Endodermal cell (in vitro differentiated cells): ENCODE measurements around the gene LRRC73. TPM values are rescaled to one million over a fixed set of nuclear protein-coding genes. Genes with fewer than 3 reads are reported as not detected.

Source experiments
- DNase-seq: peaks from one replicate; pipeline ENCODE4 v3.0.0-alpha.2; 2017
- H3K27ac ChIP-seq: 2 replicates; pipeline ENCODE4 v1.5.1; 2013; ENCODE audit warnings: mild to moderate bottlenecking, low read depth, low read length, moderate library complexity
- H3K27me3 ChIP-seq: 2 replicates; pipeline ENCODE4 v1.6.1; 2013; ENCODE audit warnings: mild to moderate bottlenecking, low read length, moderate library complexity; ENCODE audit not compliant: insufficient read depth, control insufficient read depth, poor library complexity, severe bottlenecking
- H3K36me3 ChIP-seq: 2 replicates; pipeline ENCODE4 v1.7.0; 2013; ENCODE audit warnings: mild to moderate bottlenecking, low read length, moderate library complexity; ENCODE audit not compliant: control insufficient read depth, insufficient read depth
- H3K4me1 ChIP-seq: one replicate; pipeline ENCODE4 v1.7.0; 2013; ENCODE audit warnings: low read length; ENCODE audit not compliant: control insufficient read depth, insufficient read depth
- H3K4me3 ChIP-seq: 2 replicates; pipeline ENCODE4 v1.5.1; 2013; ENCODE audit warnings: mild to moderate bottlenecking, low read length, moderate library complexity
- H3K9ac ChIP-seq: 2 replicates; pipeline ENCODE4 v1.6.1; 2013; ENCODE audit warnings: mild to moderate bottlenecking, low read length, moderate library complexity; ENCODE audit not compliant: poor library complexity, severe bottlenecking; ENCODE audit errors: extremely low read depth
- H3K9me3 ChIP-seq: 2 replicates; pipeline ENCODE4 v1.6.1; 2013; ENCODE audit warnings: mild to moderate bottlenecking, low read length, moderate library complexity; ENCODE audit not compliant: control insufficient read depth
- H3K27ac Mint-ChIP-seq: 2 replicates; pipeline ENCODE4 v1.8.0; 2020; ENCODE audit warnings: mixed read lengths
- H3K27me3 Mint-ChIP-seq: 2 replicates; pipeline ENCODE4 v1.8.0; 2021; ENCODE audit warnings: mild to moderate bottlenecking, mixed read lengths; ENCODE audit not compliant: insufficient read depth
- H3K36me3 Mint-ChIP-seq: 2 replicates; pipeline ENCODE4 v1.8.0; 2020; ENCODE audit warnings: low read depth, mixed read lengths
- H3K4me1 Mint-ChIP-seq: 2 replicates; pipeline ENCODE4 v1.8.0; 2020; ENCODE audit warnings: mixed read lengths
- H3K4me3 Mint-ChIP-seq: 2 replicates; pipeline ENCODE4 v1.8.0; 2020; ENCODE audit warnings: mild to moderate bottlenecking, moderate library complexity, mixed read lengths
- H3K9me3 Mint-ChIP-seq: 2 replicates; pipeline ENCODE4 v1.8.0; 2020; ENCODE audit warnings: mild to moderate bottlenecking, mixed read lengths
- CTCF ChIP-seq: fragments of 200-600 bp; sonication (generic); conservative IDR thresholded peaks from 2 replicates; pipeline ENCODE4 v1.5.0; 2021; ENCODE audit warnings: antibody characterized with exemption, mild to moderate bottlenecking
- WGBS, 2 experiments: methylation state at CpG; one replicate each; pipeline versions ENCODE4 v1.1.5 to v1.1.7; 2013; ENCODE audit warnings: missing lambda C conversion rate in 2 of 2, mixed read lengths in 1 of 2; ENCODE audit not compliant: insufficient coverage in 1 of 2, insufficient read length in 1 of 2; 5-methylcytosine and 5-hydroxymethylcytosine counted together
- total RNA-seq, 2 donors: library from RNA; stranded (reverse); fragmentation: NEBNext Ultra II Directional in 1 of 2; extraction: Animal tissue kit (Norgen Biotek cat#: 25700) in 1 of 2; gene quantifications; 2 replicates in 1 of 2; 3 replicates in 1 of 2; pipeline ENCODE4 v1.2.1, GENCODE V29; 2021

The LRRC73 gene
- total RNA-seq, 2 donors from 2014 or later, result 0.46 to 0.64 TPM

GRCh38 chr6:43524483-43524961 lies 14.4 kb upstream of the LRRC73 start:
- no peak overlapping the region for H3K27ac ChIP-seq
- no peak for TF ChIP-seq CTCF
- no peak overlapping the region for H3K9ac ChIP-seq
- 93 to 96% methylated on average over 10 of the region's 10 CpGs for WGBS, 2 experiments
- H3K36me3 Mint-ChIP-seq, result peaks cover 87% of the 10 kb centered on the region
- H3K4me3 ChIP-seq, result no peak overlapping the region
- H3K4me1 Mint-ChIP-seq, result no peaks in the 10 kb centered on the region
- H3K27me3 Mint-ChIP-seq, result no peaks in the 10 kb centered on the region
- H3K4me3 Mint-ChIP-seq, result no peak overlapping the region
- no peaks in the 10 kb centered on the region for H3K9me3 Mint-ChIP-seq
- H3K27me3 ChIP-seq, result no peaks in the 10 kb centered on the region
- H3K9me3 ChIP-seq, result no peaks in the 10 kb centered on the region
- no peak for DNase-seq
- H3K4me1 ChIP-seq, result peaks cover 5% of the 10 kb centered on the region
- peaks cover 96% of the 10 kb centered on the region for H3K36me3 ChIP-seq
- no peak overlapping the region for H3K27ac Mint-ChIP-seq

- peaks cover 93% of the 10 kb centered on the region for H3K36me3 ChIP-seq
- no peak overlapping the region for H3K4me3 Mint-ChIP-seq
- TF ChIP-seq CTCF, result no peak
These were observed 13.1 kb upstream of the LRRC73 start for GRCh38 chr6:43523284-43523683.

GRCh38 chr6:43522547-43523261 lies 12.6 kb upstream of the LRRC73 start:
- Mint-ChIP-seq H3K4me1 (no peaks in the 10 kb centered on the region), H3K9me3 (no peaks in the 10 kb centered on the region), H3K27me3 (no peaks in the 10 kb centered on the region), H3K27ac (no peak overlapping the region), H3K4me3 (no peak overlapping the region), H3K36me3 (peaks cover 74% of the 10 kb centered on the region)
- Histone ChIP-seq H3K9me3 (no peaks in the 10 kb centered on the region), H3K27me3 (no peaks in the 10 kb centered on the region), H3K9ac (no peak overlapping the region), H3K36me3 (peaks cover 87% of the 10 kb centered on the region), H3K4me1 (no peaks in the 10 kb centered on the region), H3K4me3 (no peak overlapping the region), H3K27ac (no peak overlapping the region)
- DNase-seq, result no peak
- no peak for TF ChIP-seq CTCF
- 93 to 94% methylated on average over 7 to 8 of the region's 8 CpGs for WGBS, 2 experiments

More at GRCh38 chr6:43523284-43523683, 13.1 kb upstream of the LRRC73 start:
- no peaks in the 10 kb centered on the region for H3K27me3 Mint-ChIP-seq
- Histone ChIP-seq H3K9me3 (no peaks in the 10 kb centered on the region), H3K27me3 (no peaks in the 10 kb centered on the region), H3K4me3 (no peak overlapping the region), H3K4me1 (no peaks in the 10 kb centered on the region), H3K9ac (no peak overlapping the region), H3K27ac (no peak overlapping the region)
- no peak for DNase-seq
- 96% methylated on average over 3 of the region's 3 CpGs; no CpG with 5 or more reads in 1 of the 2 experiments for whole genome bisulfite sequencing, 2 experiments
- H3K27ac Mint-ChIP-seq, result no peak overlapping the region
- H3K9me3 Mint-ChIP-seq, result no peaks in the 10 kb centered on the region
- peaks cover 78% of the 10 kb centered on the region for H3K36me3 Mint-ChIP-seq
- no peaks in the 10 kb centered on the region for H3K4me1 Mint-ChIP-seq
